C4-2B (cell line): ENCODE data around the gene SLC6A6.
A peak's percentile ranks its signal among the peaks of the same experiment; 100 is the strongest.

ENCODE experiments used
- CTCF ChIP-seq: fragments of 450-650 bp; conservative IDR thresholded peaks from 2 replicates; pipeline ENCODE4 v1.5.1; 2017; ENCODE audit warnings: mild to moderate bottlenecking
- ZFX ChIP-seq: fragments of 450-650 bp; IDR thresholded peaks from 2 replicates; pipeline ENCODE4 v1.6.1; 2017

DNA sequence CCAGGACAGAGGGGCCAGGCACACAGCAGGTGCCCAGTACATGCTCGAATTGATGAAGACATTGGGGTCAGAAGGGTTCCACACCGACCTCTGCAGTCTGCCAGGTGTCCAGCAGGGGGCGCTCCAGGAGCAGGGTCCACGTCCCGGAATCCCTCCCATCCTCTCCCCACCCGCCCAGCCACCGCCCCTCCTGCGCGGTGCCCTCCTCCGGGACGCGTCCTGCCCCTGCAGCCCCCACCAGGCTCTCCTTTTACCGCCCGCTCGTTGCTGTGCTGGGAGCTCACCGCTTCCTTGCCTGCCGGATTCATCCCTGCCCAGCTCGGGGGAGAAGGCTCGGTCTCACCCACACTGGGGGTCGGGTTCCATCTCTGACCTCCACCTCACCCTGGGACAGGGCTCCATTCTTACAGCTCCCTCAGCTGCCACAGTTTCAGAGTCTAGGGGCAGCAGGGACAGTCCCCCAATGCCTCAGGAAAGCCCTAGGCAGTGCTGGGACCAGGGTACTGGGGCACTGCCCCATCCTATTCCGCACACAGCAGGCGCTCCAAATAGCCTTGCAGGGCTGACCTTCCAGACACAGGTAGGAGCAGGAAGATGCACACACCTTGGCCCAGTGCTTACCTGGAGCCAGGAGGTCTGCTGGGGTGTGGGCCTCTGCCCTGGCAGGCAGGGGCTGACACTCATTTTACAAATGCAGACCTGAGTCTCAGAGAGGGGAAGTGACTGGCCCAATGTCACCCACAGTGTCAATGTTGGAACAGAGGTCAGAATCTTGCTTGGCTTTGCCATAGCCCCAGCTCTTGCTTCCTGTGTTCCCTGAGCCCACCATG, 106.8 kb downstream of the SLC6A6 start:
- peak; percentile 89 for TF ChIP-seq CTCF
- no peak for TF ChIP-seq ZFX
